SK-N-SH treated with all-trans-retinoic acid at 6 μM for 48 hours (cell line): ENCODE data around the gene MKNK2.

Experiments
- BACH2 ChIP-seq: fragments of 250-450 bp; sonication (Bioruptor Pico); IDR thresholded peaks from 2 replicates; pipeline ENCODE4 v1.9.0; 2021; ENCODE audit warnings: mild to moderate bottlenecking, borderline replicate concordance
- GLIS3 ChIP-seq: fragments of 250-450 bp; sonication (Bioruptor Pico); IDR thresholded peaks from 2 replicates; pipeline ENCODE4 v1.5.0; 2020; ENCODE audit warnings: mild to moderate bottlenecking, moderate library complexity
- ISL1 ChIP-seq: fragments of 250-450 bp; sonication (Bioruptor Pico); IDR thresholded peaks from 2 replicates; pipeline ENCODE4 v2.1.2; 2022; ENCODE audit warnings: mild to moderate bottlenecking, moderate library complexity
- POU6F1 ChIP-seq: fragments of 250-450 bp; sonication (Bioruptor Pico); IDR thresholded peaks from 2 replicates; pipeline ENCODE4 v1.8.0; 2021; ENCODE audit warnings: low read depth, mild to moderate bottlenecking, moderate library complexity, borderline replicate concordance
- TOX ChIP-seq: fragments of 250-450 bp; sonication (Bioruptor Pico); IDR thresholded peaks from 2 replicates; pipeline ENCODE4 v1.8.0; 2021; ENCODE audit warnings: mild to moderate bottlenecking, moderate library complexity, borderline replicate concordance
- TSHZ2 ChIP-seq: fragments of 250-450 bp; sonication (Bioruptor Pico); IDR thresholded peaks from 2 replicates; pipeline ENCODE4 v1.5.0; 2020; ENCODE audit warnings: mild to moderate bottlenecking, moderate library complexity
- ZFP30 ChIP-seq: fragments of 450-650 bp; formaldehyde crosslinking; IDR thresholded peaks from 2 replicates; pipeline ENCODE4 v1.5.0; 2022; ENCODE audit warnings: mild to moderate bottlenecking, moderate library complexity
- ZNF565 ChIP-seq: fragments of 450-650 bp; formaldehyde crosslinking; conservative IDR thresholded peaks from 2 replicates; pipeline ENCODE4 v1.5.0; 2020; ENCODE audit warnings: low read depth, mild to moderate bottlenecking, moderate library complexity
- ZNF70 ChIP-seq: fragments of 450-650 bp; formaldehyde crosslinking; IDR thresholded peaks from 2 replicates; pipeline ENCODE4 v1.5.0; 2020; ENCODE audit warnings: mild to moderate bottlenecking, moderate library complexity

- TF ChIP-seq TSHZ2 (CRISPR knock-in tag) = no peak
- no peak for TF ChIP-seq ZFP30 (CRISPR knock-in tag)
- TF ChIP-seq ZNF565 (CRISPR knock-in tag) = no peak
- no peak for TF ChIP-seq GLIS3 (CRISPR knock-in tag)
- no peak for TF ChIP-seq ISL1
- TF ChIP-seq ZNF70 = no peak
- no peak for TF ChIP-seq BACH2 (CRISPR knock-in tag)
- no peak for TF ChIP-seq POU6F1 (CRISPR knock-in tag)
- TF ChIP-seq TOX (CRISPR knock-in tag) = no peak
Measured at GRCh38 chr19:2047076-2047448, 4.0 kb downstream of the MKNK2 start.
